Measurements from ENCODE around the gene IL18R1. TPM values are rescaled to one million over a fixed set of nuclear protein-coding genes. Genes with fewer than 3 reads are reported as not detected.

IL18R1 gene, protein sequence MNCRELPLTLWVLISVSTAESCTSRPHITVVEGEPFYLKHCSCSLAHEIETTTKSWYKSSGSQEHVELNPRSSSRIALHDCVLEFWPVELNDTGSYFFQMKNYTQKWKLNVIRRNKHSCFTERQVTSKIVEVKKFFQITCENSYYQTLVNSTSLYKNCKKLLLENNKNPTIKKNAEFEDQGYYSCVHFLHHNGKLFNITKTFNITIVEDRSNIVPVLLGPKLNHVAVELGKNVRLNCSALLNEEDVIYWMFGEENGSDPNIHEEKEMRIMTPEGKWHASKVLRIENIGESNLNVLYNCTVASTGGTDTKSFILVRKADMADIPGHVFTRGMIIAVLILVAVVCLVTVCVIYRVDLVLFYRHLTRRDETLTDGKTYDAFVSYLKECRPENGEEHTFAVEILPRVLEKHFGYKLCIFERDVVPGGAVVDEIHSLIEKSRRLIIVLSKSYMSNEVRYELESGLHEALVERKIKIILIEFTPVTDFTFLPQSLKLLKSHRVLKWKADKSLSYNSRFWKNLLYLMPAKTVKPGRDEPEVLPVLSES
- 4.0 and 4.7 TPM in 2 replicates for total RNA-seq

- peak within 1 kb of the TSS; percentile 93 for H3K4me2 ChIP-seq (ENCODE audit: insufficient read depth, low read length)
- H3K4me3 ChIP-seq (ENCODE audit: insufficient read depth, low read length): peak within 1 kb of the TSS; percentile 79
- H3K9me3 ChIP-seq (ENCODE audit: low read depth, low read length): no peaks in the 10 kb centered on the region
- H2AFZ ChIP-seq (ENCODE audit: low read length): peak within 1 kb of the TSS; percentile 89
- DNase-seq (ENCODE audit: insufficient read length, low spot score, missing footprints): peak; percentile 95
- no peaks in the 10 kb centered on the region for H3K27me3 ChIP-seq (ENCODE audit: insufficient read depth, low read length)
- H3K36me3 ChIP-seq (ENCODE audit: insufficient read depth, low read length): no peaks in the 10 kb centered on the region
- H3K4me1 ChIP-seq (ENCODE audit: insufficient read depth, low read length): peaks cover 3% of the 10 kb centered on the region
- H3K79me2 ChIP-seq (ENCODE audit: insufficient read depth, low read length): no peaks in the 10 kb centered on the region
- no peaks in the 10 kb centered on the region for H4K20me1 ChIP-seq (ENCODE audit: insufficient read depth, low read length)
- no peak within 1 kb of the TSS for H3K27ac ChIP-seq (ENCODE audit: low read depth, low read length)
- peak; percentile 64 for TF ChIP-seq CTCF (IDR thresholded peaks at IDR 0.05; ENCODE audit: extremely low read depth, low read depth, low read length)
Observed at GRCh38 chr2:102355526-102356380, at the start of gene IL18R1. Gene IL18R1 (plus strand): TSS chr2:102355796. CDS start chr2:102362661, 6,865 bp downstream.

GRCh38 chr2:102306125-102306524, 49.5 kb upstream of the IL18R1 start:
- Histone ChIP-seq H4K20me1 (ENCODE audit: insufficient read depth, low read length) (no peaks in the 10 kb centered on the region), H3K79me2 (ENCODE audit: insufficient read depth, low read length) (no peaks in the 10 kb centered on the region), H3K36me3 (ENCODE audit: insufficient read depth, low read length) (no peaks in the 10 kb centered on the region), H3K9me3 (ENCODE audit: low read depth, low read length) (no peaks in the 10 kb centered on the region), H3K27me3 (ENCODE audit: insufficient read depth, low read length) (peaks cover 19% of the 10 kb centered on the region), H3K4me2 (ENCODE audit: insufficient read depth, low read length) (no peak overlapping the region), H2AFZ (ENCODE audit: low read length) (no peak overlapping the region), H3K4me1 (ENCODE audit: insufficient read depth, low read length) (peaks cover 7% of the 10 kb centered on the region), H3K27ac (ENCODE audit: low read depth, low read length) (no peak overlapping the region), H3K4me3 (ENCODE audit: insufficient read depth, low read length) (no peak overlapping the region)
- no peak for TF ChIP-seq CTCF (IDR thresholded peaks at IDR 0.05; ENCODE audit: extremely low read depth, low read depth, low read length)
- DNase-seq (ENCODE audit: insufficient read length, low spot score, missing footprints): no peak

- no peaks in the 10 kb centered on the region for H3K9me3 ChIP-seq (ENCODE audit: low read depth, low read length)
- H3K27me3 ChIP-seq (ENCODE audit: insufficient read depth, low read length): peaks cover 12% of the 10 kb centered on the region
- DNase-seq (ENCODE audit: insufficient read length, low spot score, missing footprints): peak; percentile 41
- no peaks in the 10 kb centered on the region for H4K20me1 ChIP-seq (ENCODE audit: insufficient read depth, low read length)
- H3K4me2 ChIP-seq (ENCODE audit: insufficient read depth, low read length): no peak within 1 kb of the TSS
- peaks cover 10% of the 10 kb centered on the region for H3K4me1 ChIP-seq (ENCODE audit: insufficient read depth, low read length)
- no peak within 1 kb of the TSS for H3K27ac ChIP-seq (ENCODE audit: low read depth, low read length)
- no peaks in the 10 kb centered on the region for H3K79me2 ChIP-seq (ENCODE audit: insufficient read depth, low read length)
- no peak within 1 kb of the TSS for H2AFZ ChIP-seq (ENCODE audit: low read length)
- H3K4me3 ChIP-seq (ENCODE audit: insufficient read depth, low read length): no peak within 1 kb of the TSS
- H3K36me3 ChIP-seq (ENCODE audit: insufficient read depth, low read length): no peaks in the 10 kb centered on the region
- no peak for TF ChIP-seq CTCF (IDR thresholded peaks at IDR 0.05; ENCODE audit: extremely low read depth, low read depth, low read length)
Observed at GRCh38 chr2:102310964-102311640, 44.5 kb upstream of the IL18R1 start, which contains the start of gene IL1RL1. Gene IL1RL1 (plus strand): TSS chr2:102311563. CDS start chr2:102338265, 26,702 bp downstream.
